OCI-LY7 (cell line): ENCODE data around the gene PSMC3IP. TPM values are rescaled to one million over a fixed set of nuclear protein-coding genes. Genes with fewer than 3 reads are reported as not detected.

Experiments used
- BruUV-seq: library from RNA; stranded (reverse); fragments of 400-500 nt; replicated peaks from 2 replicates; lab custom pipeline; 2021; lab: Mats Ljungman, UMichigan
- CTCF ChIA-PET: fragments of 300-600 bp; sonication (Branson Sonifier 250); formaldehyde crosslinking; loops from one replicate; lab custom pipeline; 2022; ENCODE audit warnings: antibody characterized with exemption; ENCODE audit not compliant: unreplicated experiment; lab: Charles Lee
- POLR2A ChIA-PET: fragments of 300-600 bp; sonication (Branson Sonifier 250); formaldehyde crosslinking; loops from one replicate; lab custom pipeline; 2022; ENCODE audit warnings: antibody characterized with exemption; lab: Charles Lee
- DNase-seq: peaks from one replicate; pipeline ENCODE4 v3.0.0-alpha.2; 2015; ENCODE audit warnings: low spot score
- H2AFZ ChIP-seq: fragments of 200-600 bp; sonication (generic), shearing (Covaris generic); 2 replicates; pipeline ENCODE4 v1.6.1; 2014; ENCODE audit warnings: mild to moderate bottlenecking, antibody characterized with exemption, low read length, moderate library complexity
- H3K27ac ChIP-seq: fragments of 200-600 bp; sonication (generic); 2 replicates; pipeline ENCODE4 v1.5.1; 2014; ENCODE audit warnings: mixed run types, low read depth, mild to moderate bottlenecking, moderate library complexity, low read length, inconsistent platforms; ENCODE audit not compliant: poor library complexity, severe bottlenecking
- H3K36me3 ChIP-seq: fragments of 200-600 bp; sonication (generic); 2 replicates; pipeline ENCODE4 v1.6.1; 2014; ENCODE audit warnings: mild to moderate bottlenecking, antibody characterized with exemption, low read length, moderate library complexity, mixed read lengths; ENCODE audit not compliant: insufficient read depth
- H3K4me1 ChIP-seq: fragments of 200-600 bp; sonication (generic); 2 replicates; pipeline ENCODE4 v1.5.1; 2014; ENCODE audit warnings: mild to moderate bottlenecking, low read length; ENCODE audit not compliant: insufficient read depth, poor library complexity, severe bottlenecking
- H3K4me2 ChIP-seq: fragments of 200-600 bp; sonication (generic); 2 replicates; pipeline ENCODE4 v1.6.1; 2014; ENCODE audit warnings: mild to moderate bottlenecking, low read length
- H3K4me3 ChIP-seq: fragments of 200-600 bp; sonication (generic); 2 replicates; pipeline ENCODE4 v1.5.1; 2014; ENCODE audit warnings: mild to moderate bottlenecking, low read depth, low read length; ENCODE audit not compliant: poor library complexity, severe bottlenecking
- H3K79me2 ChIP-seq: fragments of 200-600 bp; sonication (generic); 2 replicates; pipeline ENCODE4 v1.6.1; 2016; ENCODE audit warnings: low read depth, mild to moderate bottlenecking, low read length, moderate library complexity, mixed read lengths; ENCODE audit not compliant: insufficient read depth
- H3K9me2 ChIP-seq: fragments of 200-600 bp; sonication (generic); 2 replicates; pipeline ENCODE4 v1.6.1; 2016; ENCODE audit warnings: mild to moderate bottlenecking, low read length, mixed read lengths; ENCODE audit not compliant: insufficient read depth
- H3K9me3 ChIP-seq: fragments of 200-600 bp; sonication (generic); 2 replicates; pipeline ENCODE4 v1.6.1; 2014; ENCODE audit warnings: mild to moderate bottlenecking, mixed run types, low read length, mixed read lengths
- H4K20me1 ChIP-seq: fragments of 200-600 bp; sonication (generic); 2 replicates; pipeline ENCODE4 v1.6.1; 2014; ENCODE audit warnings: mild to moderate bottlenecking, antibody characterized with exemption, low read length, moderate library complexity, mixed read lengths; ENCODE audit not compliant: insufficient read depth
- CTCF ChIP-seq: fragments of 200-600 bp; sonication (generic); conservative IDR thresholded peaks from 2 replicates; pipeline ENCODE4 v1.5.1; 2014; ENCODE audit warnings: mild to moderate bottlenecking, antibody characterized with exemption, low read length, moderate library complexity, mixed read lengths
- EZH2phosphoT487 ChIP-seq: fragments of 200-600 bp; sonication (generic); IDR thresholded peaks from 2 replicates; pipeline ENCODE4 v1.6.1; 2018; ENCODE audit warnings: low read depth, borderline replicate concordance, mild to moderate bottlenecking, mixed run types, antibody characterized with exemption, low read length, moderate library complexity, mixed read lengths
- intact Hi-C: fragments of 100-400 bp; cut with micrococcal nuclease; formaldehyde crosslinking; loops from one replicate; pipeline ENCODE4 v1.10.0; 2022; ENCODE audit not compliant: unreplicated experiment
- total RNA-seq, 2 experiments: library from RNA; depleted of rRNA in 1 of 2; stranded (reverse); fragments of >200 nt in 1 of 2; shearing (Covaris generic) in 1 of 2; gene quantifications; 2 replicates each; pipeline ENCODE4 v1.2.3, GENCODE V29; 2014 to 2022

Gene PSMC3IP
- total RNA-seq, 2 experiments from 2014 or later = 27.3 to 36.4 TPM

GRCh38 chr17:42548993-42549755 lies 28.4 kb downstream of the PSMC3IP start:
- ChIA-PET POLR2A (no interaction called here), CTCF (no interaction called here)
- Histone ChIP-seq H3K79me2 (no peaks in the 10 kb centered on the region), H3K4me2 (peak overlapping the region; percentile 57), H3K4me3 (peak overlapping the region; percentile 48), H3K4me1 (peaks cover 14% of the 10 kb centered on the region), H2AFZ (no peak overlapping the region), H3K27ac (no peak overlapping the region), H4K20me1 (no peaks in the 10 kb centered on the region), H3K9me2 (no peaks in the 10 kb centered on the region), H3K36me3 (no peaks in the 10 kb centered on the region; the same call in 1 of the 2 replicates), H3K9me3 (no peaks in the 10 kb centered on the region)
- no TSS peak for BruUV-seq
- TF ChIP-seq EZH2phosphoT487 = no peak
- TF ChIP-seq CTCF = no peak
- DNase-seq = no peak
- intact Hi-C loops = loop anchor here (2.0 kb wide), 1 partner anchor 28 kb away; the partner anchor contains the start of gene PSMC3IP

GRCh38 chr17:42548070-42548837 lies 29.3 kb downstream of the PSMC3IP start:
- no peaks in the 10 kb centered on the region for H3K79me2 ChIP-seq
- CTCF ChIA-PET = interaction anchor here (0.6 to 1.0 kb wide), 2 partner anchors 21 to 318 kb away, joined by 3 read pairs; no protein-coding TSS in a partner anchor
- DNase-seq = peak; percentile 84
- H3K36me3 ChIP-seq = peaks cover 5% of the 10 kb centered on the region; the same call in 1 of the 2 replicates
- peak; percentile 77 for TF ChIP-seq CTCF
- TF ChIP-seq EZH2phosphoT487 = no peak
- H4K20me1 ChIP-seq = no peaks in the 10 kb centered on the region
- peak overlapping the region; percentile 48 for H3K4me3 ChIP-seq
- no peak overlapping the region for H2AFZ ChIP-seq
- no peak overlapping the region for H3K27ac ChIP-seq
- H3K4me2 ChIP-seq = peak overlapping the region; percentile 57
- POLR2A ChIA-PET = no interaction called here
- H3K9me3 ChIP-seq = no peaks in the 10 kb centered on the region
- BruUV-seq = no TSS peak
- H3K4me1 ChIP-seq = peaks cover 8% of the 10 kb centered on the region
- intact Hi-C loops = loop anchor here (2.0 kb wide), 1 partner anchor 29 kb away; the partner anchor contains the start of gene PSMC3IP
- no peaks in the 10 kb centered on the region for H3K9me2 ChIP-seq
